GM19438 (cell line): ENCODE results near the gene TCF7L2.

Source experiments
- ATAC-seq: cut with Tn5 transposase; IDR thresholded peaks from one replicate; pipeline ENCODE4 v1.9.1; 2021; ENCODE audit warnings: low read depth; ENCODE audit not compliant: unreplicated experiment

TCF7L2 gene

DNA sequence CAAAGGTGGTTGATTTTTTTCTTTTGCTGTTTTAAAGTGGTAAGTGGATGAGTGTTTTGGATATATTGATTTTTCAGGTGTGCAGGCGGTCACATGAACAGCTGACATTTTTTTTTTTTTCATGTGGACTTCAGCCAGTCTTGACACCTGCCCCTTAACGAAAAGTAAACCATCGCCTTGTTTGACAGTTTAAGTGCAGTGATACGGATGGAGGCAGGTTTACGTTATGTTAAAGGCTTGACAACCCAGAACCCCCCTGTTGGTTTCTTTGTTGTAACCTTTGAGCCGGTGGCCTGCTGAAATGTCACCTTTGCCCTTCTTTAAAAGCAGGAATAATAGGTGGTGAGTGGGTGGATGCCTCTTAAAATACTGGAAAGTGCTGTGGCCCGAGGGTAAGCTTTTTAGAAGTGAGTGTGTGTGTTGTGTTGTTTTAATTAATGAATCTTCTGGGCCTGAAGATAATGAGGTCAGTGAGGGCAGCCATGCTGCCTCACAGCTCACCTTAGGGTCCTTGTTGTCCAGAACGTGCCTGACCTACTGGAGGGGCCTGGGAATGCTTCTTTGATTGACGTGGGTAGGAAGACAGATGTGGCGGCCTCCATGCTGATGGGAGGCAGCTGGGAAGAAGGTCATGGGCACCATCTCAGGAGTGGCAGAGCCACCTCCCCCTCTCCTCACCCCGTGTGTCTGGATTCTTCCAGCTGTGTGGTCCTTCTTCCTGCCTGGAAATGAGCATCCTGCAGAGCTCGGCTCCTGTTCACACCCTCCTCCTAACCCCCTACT lies 69.8 kb downstream of the TCF7L2 start:
- no peak for ATAC-seq

DNA sequence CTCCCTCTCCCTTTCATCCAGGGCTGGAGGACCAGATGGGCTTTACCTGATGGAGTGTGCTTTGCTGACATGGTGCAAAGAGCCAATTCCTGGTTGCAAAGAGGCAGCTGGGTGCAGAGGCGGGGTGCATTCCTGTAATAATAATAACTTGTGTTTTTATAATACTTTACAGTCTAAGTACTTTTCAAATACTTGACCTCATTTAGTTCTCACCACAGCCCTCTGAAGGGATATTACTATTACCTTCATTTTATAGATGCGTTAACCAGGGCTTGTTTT lies 70.4 kb downstream of the TCF7L2 start:
- no peak for ATAC-seq

DNA sequence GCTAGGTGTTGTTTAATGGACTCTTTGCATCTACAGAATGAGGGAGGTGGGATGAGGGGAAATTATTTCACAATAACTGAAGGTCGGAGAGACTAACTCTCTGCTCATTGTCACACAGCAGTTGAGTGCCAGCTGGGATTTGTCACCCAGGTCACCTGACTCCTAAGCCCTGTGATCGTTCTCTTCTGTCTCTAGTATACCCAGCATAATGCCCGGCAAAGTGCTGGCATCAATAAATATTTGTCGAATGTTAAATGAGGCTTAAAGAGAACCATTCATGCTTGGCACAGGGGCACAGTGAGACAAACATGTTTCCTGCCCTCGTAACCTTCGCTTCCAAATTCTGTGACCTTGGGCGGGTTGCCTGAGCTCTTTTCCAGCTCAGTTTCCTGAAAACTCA lies 70.8 kb downstream of the TCF7L2 start:
- ATAC-seq = no peak

DNA sequence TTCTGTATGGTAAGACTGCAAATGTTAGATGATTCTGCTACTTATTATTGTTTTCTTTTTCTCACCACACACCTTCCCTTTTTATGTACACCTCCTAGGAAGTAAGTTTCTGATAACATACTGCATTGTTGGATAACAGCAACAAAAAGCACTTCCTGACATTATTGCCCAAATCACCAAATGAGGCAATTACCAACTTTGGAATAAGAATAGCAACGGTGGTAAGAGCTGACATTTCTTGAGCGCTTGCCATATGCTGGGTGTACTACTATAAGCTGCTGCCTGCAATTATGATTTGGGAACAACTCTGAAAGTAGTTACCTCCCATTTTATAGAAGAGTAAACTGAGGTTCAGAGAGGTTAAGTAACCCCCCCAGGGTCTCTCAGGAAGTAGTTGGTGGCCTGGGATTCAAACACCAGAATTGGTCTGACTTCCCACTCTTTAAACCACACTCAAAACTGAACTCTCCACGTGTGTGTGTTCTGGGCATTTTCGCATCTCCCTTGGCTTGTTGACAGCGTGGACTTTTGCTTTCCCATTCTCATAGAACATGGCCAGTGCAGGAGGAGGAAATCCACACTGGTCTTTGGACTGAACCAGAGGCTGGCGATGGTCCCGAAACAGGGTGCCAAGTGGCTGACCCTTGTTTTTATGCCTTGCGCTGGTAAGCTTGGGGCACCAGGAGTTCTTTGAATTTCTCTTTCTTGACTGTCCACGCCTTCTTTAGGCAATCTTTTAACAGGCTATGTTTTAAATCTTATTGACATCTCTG lies 71.4 kb downstream of the TCF7L2 start:
- ATAC-seq = no peak

DNA sequence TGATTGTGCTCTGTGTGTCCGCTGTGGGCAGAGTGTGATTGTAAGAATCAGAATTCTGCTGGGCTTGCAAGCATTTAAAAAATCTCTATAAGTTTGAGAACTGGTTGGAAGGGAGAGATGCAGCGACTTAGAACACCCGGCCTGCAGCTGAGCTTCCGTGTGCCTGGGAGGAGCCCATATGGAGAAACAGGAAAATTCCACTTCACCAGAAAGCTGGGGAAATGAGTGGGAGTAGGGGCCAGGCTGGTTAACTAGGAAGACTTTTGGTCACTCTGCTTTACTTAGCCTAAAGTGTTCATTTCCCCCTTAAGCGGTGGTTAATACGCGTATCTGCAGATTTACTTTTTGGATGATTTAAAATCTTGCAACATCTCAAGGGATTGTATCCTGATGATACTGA lies 72.2 kb downstream of the TCF7L2 start:
- ATAC-seq = no peak

DNA sequence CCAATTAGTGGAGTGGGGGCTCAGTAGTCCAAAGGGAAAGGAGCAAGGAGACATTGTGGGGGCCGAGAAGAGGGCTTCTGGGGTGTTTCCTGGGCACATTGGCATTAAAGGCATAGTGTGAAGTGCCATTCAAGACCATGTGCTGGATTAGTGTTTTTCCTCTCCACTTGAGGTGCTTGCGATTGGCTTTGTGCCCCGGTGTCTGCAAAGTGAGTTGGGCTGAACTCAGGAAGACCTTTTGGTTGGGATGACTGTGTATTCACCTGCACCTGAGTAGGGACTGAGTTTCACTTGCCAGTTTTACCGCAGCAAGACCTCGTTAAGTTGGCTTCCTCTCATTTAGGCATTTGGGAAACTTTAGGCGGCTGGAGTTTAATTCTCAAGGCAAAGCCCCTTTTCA lies 73.0 kb downstream of the TCF7L2 start:
- no peak for ATAC-seq

DNA sequence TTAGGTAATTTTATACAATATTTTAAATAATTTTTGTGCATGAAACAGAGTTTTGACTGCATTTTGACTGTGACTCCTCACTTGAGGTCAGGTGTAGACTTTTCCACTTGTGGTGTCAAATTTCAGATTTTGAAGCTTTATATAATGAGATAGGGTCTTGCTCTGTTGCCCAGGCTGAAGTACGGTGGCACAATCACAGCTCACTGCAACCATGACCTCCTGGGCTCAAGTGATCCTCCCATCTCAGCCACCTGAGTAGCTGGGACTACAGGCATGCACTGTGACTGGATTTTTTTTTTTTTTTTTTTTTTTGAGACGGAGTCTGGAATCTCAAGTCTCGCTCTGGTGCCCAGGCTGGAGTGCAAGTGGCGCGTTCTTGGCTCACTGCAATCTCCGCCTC lies 74.9 kb downstream of the TCF7L2 start:
- no peak for ATAC-seq

DNA sequence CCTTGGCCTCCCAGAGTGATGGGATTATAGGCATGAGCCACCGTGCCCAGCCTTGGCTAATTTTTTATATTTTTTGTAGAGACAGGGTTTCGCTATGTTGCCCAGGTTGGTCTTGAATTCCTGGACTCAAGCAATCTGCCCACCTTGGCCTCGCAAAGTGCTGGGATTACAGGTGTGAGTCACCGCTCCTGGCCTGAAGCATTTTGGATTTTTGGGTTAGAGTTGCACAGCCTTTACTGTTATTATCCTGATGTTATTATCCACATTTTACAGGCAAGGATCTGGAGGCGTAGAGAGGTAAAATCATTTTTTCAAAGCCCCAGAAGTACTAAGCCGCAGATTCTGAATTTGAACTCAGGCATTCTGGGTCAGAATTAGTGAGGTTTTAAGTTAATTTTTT lies 75.4 kb downstream of the TCF7L2 start:
- no peak for ATAC-seq

DNA sequence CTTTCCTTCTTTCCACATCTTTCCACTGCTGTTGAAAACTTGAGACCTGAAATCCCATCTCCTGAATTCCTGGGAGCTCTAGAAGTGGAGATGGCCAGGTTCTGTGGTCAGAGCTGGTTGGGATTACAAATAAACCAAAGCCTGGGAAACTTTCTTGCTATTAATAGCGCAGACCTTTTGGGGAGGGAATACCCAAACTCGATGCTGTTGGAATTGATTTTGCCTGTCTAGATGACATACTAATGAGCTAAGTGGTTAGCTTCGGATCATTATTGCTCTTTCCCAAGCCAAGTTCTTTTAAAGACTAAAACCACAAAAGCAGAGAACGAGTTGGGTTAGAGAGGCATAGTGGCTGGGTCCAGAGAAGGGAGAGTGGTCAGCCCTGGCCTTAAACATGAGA lies 76.6 kb downstream of the TCF7L2 start:
- ATAC-seq = no peak

DNA sequence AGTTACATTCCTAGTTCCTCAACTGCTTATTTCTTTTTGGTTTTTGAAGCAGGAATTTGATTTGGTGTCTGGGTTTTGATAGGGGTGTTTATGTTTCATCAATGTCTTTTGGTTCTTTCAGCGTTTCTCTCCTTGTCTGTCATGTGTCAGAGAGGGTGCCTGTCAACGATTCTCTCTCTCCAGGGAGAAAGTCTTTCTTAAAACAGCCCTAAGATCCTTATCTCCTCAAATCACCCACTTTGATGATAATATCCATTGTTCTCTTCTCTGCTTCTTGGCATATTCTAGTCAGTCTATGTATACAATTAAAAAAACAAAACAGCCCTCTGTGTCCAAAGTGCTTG lies 77.2 kb downstream of the TCF7L2 start:
- ATAC-seq = no peak

DNA sequence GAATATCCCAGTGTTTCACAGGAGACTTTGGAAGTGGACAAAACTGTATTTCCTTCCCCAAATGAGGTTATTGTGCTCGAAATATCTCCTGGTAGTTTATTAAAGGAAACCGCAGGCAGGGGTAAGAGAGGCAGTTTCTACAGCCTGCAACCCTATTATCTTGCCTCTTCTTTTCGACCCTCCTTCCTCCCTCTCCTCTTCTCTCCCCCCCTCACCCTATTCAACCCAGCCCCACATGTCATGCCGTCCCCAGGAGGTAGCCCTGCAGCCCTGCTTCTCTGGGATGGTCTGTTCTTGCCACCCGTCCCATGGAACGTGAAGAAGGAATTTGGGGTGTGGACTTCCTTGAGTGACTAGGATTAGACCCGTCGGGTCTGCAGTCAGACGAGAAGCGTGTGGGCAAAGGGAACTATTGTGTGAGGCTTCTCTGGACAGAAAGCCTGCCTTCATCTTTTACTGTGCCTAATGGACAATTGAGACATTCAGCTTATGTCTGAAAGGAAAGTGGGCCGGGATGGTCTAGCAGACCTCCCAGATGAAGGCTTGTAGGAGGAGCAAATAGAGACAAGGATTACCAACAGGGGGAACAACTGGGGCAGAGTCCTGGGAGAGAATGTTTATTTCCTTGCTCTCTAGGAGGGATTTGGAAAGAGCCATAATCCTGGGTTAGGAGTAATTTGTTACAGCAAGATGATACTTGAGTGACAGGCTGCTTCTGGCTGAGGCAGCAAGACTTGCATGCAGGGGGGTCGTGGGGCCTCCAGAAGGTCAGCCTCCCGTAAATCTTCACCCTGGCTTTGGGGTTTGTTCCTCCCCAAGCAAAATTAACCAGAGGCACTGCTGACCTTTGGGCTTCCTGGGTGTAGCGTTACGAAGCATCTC lies 77.8 kb downstream of the TCF7L2 start:
- no peak for ATAC-seq

DNA sequence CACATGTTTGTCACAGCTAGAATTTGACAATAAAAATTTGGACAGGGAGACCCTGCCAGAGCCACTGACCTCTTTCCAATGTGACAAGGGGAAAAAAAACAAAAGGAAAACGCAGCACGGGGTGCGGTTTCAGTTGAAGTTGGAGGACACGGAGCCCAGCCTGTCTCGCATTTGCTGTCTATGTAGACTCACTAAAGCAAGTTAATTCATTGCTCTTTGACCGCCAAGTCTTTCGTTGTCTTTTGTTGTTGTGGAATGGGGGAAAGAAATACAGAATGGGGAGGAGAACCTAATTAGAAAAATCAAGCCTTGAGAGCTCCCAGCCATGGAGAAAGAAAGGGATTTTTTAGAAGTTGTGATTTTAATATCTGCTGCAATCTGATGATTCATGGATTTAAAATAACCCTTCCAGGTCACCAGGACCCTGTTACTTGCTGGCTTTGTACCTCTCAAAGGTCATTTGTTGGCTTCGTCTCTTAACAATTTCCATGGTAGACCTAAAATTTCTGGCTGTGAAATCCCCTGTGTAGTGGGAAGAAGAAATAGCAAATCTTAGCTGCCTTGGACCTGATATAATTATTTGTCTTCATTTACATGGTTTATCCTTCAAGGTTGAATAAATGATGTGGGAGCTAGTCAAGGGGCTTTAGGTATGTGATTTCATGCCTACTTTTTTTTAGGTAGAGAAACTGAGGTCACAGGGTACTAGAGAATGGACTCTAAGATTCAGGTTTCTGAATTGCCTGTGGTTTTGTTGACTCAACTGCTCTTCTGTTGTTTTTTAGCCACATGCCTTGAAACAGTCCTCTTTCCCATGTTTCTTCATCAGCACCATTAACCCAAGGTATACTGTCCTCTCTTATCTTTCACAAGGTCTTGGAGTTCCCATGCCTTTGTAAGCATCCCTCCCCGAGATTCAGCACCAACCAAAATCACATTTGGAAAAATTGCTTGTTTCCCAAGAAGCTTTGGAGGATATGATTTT lies 78.7 kb downstream of the TCF7L2 start:
- no peak for ATAC-seq

DNA sequence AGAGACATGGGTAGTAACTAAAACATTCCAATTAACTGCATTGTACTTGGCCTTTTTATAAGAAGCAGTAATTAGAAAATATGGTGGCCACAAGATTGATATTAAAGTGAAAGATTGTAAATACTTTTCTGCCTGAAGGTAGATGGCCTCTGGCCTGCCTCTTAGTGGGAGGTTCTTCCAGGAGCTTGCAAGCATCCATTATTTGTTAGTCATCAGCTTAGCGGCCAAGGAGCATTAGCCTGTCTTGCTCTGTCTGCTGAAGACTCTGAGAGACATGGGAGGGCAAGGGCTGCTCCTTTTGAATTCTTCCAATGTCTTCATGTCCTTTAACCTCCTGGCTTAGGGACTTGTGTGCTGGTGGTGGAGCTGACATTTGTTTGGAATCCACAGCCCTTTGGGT lies 80.4 kb downstream of the TCF7L2 start:
- no peak for ATAC-seq

DNA sequence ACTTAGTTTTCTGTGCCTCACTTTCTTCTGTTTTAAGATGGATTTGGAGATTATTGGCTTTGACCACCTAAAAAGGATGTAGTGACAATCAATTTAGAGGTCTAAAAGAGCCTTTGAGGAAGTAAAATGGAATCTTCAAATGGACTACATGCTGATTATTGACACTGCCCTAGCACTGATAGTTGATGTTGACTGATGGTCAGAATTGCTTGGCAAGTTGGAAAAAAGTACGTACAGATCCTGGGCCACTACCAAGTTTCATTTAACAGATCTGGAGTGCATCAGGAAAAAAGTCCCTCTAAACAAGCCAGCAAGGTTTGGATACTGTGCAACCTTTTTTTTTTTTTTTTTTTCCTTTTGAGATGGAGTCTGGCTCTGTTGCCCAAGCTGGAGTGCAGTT lies 81.1 kb downstream of the TCF7L2 start:
- no peak for ATAC-seq

DNA sequence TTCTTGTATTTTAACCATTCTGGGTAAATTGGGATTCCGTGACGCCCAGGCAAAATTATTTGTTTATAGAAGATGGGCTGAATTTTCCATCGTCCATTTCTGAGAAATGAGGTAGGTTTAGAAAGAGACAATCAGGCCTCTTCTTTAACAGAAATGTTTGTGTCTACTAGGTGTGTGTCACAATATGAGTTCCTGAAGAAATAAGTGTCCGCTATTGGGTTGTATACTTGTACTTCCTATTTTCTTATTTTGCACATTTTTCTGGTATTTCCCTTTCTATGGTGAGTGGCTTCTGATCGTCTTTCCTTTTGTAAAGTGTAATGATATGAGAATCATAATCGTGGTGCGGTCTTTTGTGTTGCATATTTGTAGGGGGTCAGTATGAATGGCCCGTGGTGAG lies 83.9 kb downstream of the TCF7L2 start:
- no peak for ATAC-seq

DNA sequence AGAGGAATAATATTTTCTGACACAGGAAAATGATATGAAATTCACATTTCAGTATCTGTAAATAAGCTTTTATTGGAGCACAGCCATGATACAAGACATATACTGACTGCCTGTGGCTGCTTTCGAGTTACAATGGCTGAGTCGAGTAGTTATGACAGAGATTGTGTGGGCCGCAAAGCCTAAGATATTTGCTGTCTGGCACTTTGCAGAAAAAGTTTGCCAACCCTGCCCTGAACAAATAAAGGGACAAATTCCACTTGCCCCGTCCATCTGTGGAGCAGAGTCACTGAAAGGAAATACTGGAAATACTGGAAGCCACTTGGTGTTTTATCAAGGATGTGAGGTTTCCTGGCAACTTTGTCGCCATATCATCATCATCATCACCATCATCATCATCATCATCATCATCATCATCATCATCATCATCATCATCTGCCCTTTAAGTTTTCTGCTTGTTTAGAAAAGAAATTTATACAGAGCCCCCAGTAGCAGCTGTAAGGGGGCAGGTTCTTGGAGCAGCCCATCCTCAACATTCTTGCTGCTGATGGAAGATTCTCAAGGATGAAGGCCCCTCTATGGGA lies 85.8 kb downstream of the TCF7L2 start:
- ATAC-seq = no peak

DNA sequence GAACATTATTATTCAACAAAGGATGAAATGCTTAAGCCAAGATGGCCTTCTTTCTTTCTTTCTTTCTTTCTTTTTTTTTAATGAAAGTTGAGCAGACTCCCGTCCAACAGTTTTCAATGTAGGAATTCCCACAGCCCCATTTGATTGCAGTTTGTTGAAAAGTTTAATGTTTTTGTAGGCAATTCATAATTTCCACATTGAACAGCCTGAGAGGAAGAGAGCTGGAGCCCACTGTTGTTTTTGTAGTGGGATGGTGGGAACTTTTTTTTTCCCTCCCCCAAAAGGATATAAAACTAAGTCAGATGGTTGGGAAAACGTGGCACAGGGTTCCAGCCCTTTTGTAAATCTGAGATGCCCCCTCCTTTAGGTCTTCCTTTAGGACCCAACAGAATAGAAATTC lies 86.6 kb downstream of the TCF7L2 start:
- ATAC-seq = no peak

DNA sequence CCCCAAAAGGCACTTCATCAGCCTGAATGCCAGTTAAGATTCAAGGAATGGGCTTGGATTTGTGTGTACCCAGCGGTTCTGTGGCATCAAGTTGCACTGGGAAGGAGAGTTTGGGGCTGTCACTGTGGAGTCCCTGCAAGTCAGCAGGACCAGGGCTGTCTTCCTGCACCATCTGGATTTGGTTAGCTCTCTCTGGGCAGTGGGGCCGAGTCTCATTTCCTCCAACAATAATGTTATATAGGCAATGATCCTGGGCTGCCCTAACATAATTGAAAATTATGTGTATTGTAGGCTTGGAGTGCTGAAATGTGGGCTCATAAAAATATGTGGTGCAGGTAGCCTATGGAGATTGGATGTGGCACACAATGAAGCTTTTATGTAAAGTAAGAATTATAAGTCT lies 87.2 kb downstream of the TCF7L2 start:
- no peak for ATAC-seq

DNA sequence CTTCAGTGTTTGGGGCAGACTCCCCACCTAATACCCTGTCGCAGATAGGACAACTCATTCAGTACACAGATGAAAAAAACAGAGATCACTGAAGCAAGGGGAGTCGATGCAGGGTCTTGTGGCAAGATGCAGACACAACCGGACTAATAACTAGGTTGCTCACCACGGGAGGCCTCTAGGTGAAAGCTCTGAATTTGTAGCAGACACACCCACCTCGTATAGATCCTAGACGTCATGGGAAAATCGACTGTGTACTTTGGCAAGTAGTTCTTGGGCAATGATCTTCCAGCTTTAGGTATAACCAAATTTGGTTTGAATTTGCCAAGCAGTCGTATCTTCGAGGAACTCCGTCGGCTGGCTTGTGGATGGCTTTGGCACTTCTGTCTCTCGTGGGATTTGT lies 88.1 kb downstream of the TCF7L2 start:
- no peak for ATAC-seq

DNA sequence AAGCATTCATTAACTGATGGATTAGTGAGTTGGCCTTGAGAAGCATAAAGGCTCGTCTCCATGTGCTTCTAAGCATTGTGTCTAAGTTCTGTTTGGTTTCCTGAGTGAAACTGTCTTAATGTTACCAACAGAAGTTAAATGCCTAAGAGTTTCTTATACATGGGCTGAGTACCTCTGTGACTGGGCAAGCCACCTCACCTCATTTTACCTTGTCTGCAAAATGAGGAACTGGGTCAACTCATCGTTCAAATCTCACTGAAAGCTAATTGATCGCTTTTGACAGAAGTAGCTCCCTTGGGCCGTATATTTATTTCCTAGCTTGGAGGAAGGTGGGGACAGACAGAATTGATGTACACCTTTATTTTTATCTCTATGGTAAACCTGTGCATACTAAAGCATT lies 88.9 kb downstream of the TCF7L2 start:
- no peak for ATAC-seq
